HEK293 (cell line): ENCODE results near the gene BTBD9.

Experiments
- ZIC2 ChIP-seq: fragments of 450-650 bp; formaldehyde crosslinking; IDR thresholded peaks from 2 replicates; pipeline ENCODE4 v1.5.1; 2016; ENCODE audit warnings: missing biosample characterization, missing genetic modification characterization
- ZNF121 ChIP-seq: fragments of 450-650 bp; formaldehyde crosslinking; IDR thresholded peaks from 2 replicates; pipeline ENCODE4 v1.5.1; 2016; ENCODE audit warnings: missing biosample characterization, missing genetic modification characterization
- ZNF423 ChIP-seq: fragments of 450-650 bp; formaldehyde crosslinking; IDR thresholded peaks from 2 replicates; pipeline ENCODE4 v1.5.1; 2016; ENCODE audit warnings: missing biosample characterization, missing genetic modification characterization
- ZNF623 ChIP-seq: fragments of 450-650 bp; formaldehyde crosslinking; IDR thresholded peaks from 2 replicates; pipeline ENCODE4 v1.5.1; 2016; ENCODE audit warnings: missing biosample characterization, missing genetic modification characterization
- ZNF768 ChIP-seq: fragments of 450-650 bp; formaldehyde crosslinking; IDR thresholded peaks from 2 replicates; pipeline ENCODE4 v1.5.1; 2018; ENCODE audit warnings: missing biosample characterization, mild to moderate bottlenecking, missing genetic modification characterization
- ZNF777 ChIP-seq: fragments of 450-650 bp; formaldehyde crosslinking; IDR thresholded peaks from 2 replicates; pipeline ENCODE4 v1.5.1; 2017; ENCODE audit warnings: missing biosample characterization, missing genetic modification characterization, borderline replicate concordance
- TF ChIP-seq, protein P1 (sequence below): fragments of 450-650 bp; formaldehyde crosslinking; IDR thresholded peaks from 2 replicates; pipeline ENCODE4 v1.5.1; 2016; ENCODE audit warnings: missing biosample characterization, missing genetic modification characterization

DNA sequence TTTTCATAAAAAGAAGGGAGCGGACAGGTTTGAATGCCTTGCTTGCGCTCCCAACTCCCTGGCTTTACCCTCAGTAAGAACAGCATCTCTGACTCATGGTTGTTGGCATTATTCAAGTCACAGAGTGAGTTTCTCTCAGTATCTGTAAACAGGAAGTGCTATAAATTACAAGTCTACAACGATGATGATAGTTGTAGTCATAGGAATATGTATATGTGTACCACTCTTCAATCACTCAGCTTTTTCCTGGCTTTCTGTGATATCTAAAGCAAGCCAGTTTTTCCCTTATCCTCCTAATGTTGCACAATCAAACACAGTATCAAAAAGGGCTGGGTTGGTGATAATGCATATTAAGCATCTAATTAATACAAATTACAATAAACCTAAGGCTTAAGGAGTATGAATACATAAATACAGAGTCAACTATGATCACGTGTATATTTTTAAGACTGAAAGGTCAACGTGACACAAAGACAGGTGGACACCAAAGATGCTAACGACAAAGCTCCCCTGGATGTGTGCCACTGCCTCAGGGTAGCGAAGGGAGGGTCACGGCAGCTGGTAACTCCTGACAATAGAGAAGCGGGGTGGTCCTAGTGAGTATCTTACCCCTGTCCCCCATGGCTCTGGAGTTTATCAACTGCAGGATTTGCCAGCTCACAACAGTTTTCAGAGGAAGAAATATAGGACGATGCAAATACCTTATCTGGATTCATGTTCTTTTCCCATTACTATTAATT is 202.8 kb downstream of the BTBD9 start:
- no peak for TF ChIP-seq ZNF423
- no peak for TF ChIP-seq ZNF777 (tag by site-specific recombination)
- no peak for TF ChIP-seq ZNF121 (tag by site-specific recombination)
- TF ChIP-seq, protein P1, sequence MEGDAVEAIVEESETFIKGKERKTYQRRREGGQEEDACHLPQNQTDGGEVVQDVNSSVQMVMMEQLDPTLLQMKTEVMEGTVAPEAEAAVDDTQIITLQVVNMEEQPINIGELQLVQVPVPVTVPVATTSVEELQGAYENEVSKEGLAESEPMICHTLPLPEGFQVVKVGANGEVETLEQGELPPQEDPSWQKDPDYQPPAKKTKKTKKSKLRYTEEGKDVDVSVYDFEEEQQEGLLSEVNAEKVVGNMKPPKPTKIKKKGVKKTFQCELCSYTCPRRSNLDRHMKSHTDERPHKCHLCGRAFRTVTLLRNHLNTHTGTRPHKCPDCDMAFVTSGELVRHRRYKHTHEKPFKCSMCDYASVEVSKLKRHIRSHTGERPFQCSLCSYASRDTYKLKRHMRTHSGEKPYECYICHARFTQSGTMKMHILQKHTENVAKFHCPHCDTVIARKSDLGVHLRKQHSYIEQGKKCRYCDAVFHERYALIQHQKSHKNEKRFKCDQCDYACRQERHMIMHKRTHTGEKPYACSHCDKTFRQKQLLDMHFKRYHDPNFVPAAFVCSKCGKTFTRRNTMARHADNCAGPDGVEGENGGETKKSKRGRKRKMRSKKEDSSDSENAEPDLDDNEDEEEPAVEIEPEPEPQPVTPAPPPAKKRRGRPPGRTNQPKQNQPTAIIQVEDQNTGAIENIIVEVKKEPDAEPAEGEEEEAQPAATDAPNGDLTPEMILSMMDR (tag by site-specific recombination): no peak
- TF ChIP-seq ZIC2 (tag by site-specific recombination): no peak
- TF ChIP-seq ZNF768 (tag by site-specific recombination): no peak
- TF ChIP-seq ZNF623: no peak
